Measurements from ENCODE around the gene WWOX. TPM values are rescaled to one million over a fixed set of nuclear protein-coding genes. Genes with fewer than 3 reads are reported as not detected.

WWOX gene
- total RNA-seq, 1 experiment from 2014 or later: 15.6 TPM

DNA sequence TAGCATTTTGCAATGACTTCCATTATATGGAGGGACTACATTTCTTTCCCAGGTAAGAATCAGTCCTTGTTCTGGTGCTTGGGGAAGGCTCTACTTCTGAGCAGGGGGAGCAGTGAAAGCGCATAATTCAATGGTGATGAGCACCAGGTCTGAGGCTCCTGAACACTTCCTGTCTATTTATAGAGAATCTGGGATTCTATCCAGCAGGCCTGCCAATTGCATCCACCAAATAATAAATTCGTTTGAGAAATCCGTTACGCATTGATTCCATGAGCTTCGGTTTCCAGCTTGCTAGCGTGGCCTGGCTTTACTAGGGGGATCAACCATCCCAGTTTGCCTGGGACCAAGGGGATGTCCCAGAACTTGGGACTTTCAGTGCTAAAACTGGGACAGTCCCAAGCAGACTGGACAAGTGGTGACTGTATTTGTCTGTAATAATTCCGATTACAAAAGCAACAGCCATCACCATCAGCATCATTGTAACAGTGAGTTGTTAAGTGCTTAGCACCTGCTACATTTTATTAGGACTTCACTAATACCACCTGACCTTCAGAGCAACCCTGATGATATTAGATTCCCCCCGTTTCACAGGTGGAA is 1151.1 kb downstream of the WWOX start:
- Histone ChIP-seq H3K23me2 (ENCODE audit: insufficient read length, low read depth, low read length, poor library complexity, severe bottlenecking) (no peaks in the 10 kb centered on the region), H3K56ac (ENCODE audit: insufficient read length, low read depth, low read length) (no peak overlapping the region), H3K9ac (ENCODE audit: extremely low read depth, insufficient read length, low read length) (no peak overlapping the region), H3K23ac (ENCODE audit: insufficient read length, low read depth, low read length) (no peak overlapping the region), H3K79me2 (ENCODE audit: insufficient read depth, low read length) (0 out of 2 replicates have a peak, but pooled peaks cover 2% of the 10 kb centered on the region), H2AK5ac (ENCODE audit: insufficient read length, low read length) (no peak overlapping the region), H2AFZ (ENCODE audit: low read length) (no peak overlapping the region), H3K27me3 (ENCODE audit: insufficient read depth, low read length) (no peaks in the 10 kb centered on the region), H3K4me1 (ENCODE audit: insufficient read depth, low read length) (no peaks in the 10 kb centered on the region), H3K27ac (ENCODE audit: insufficient read length, low read depth, low read length) (no peak overlapping the region), H2BK12ac (ENCODE audit: insufficient read length, low read depth, low read length) (no peak overlapping the region), H3K4me2 (ENCODE audit: insufficient read depth, insufficient read length, low read length) (no peak overlapping the region), H3K79me1 (ENCODE audit: insufficient read depth, low read depth, low read length, poor library complexity, severe bottlenecking) (no peaks in the 10 kb centered on the region), H4K91ac (ENCODE audit: insufficient read length, low read depth, low read length) (no peak overlapping the region), H2BK15ac (ENCODE audit: low read depth, low read length) (no peak overlapping the region), H3K4ac (ENCODE audit: low read depth, low read length) (no peak overlapping the region), H3K14ac (ENCODE audit: insufficient read depth, low read length) (no peak overlapping the region), H3T11ph (ENCODE audit: low read length) (no peak overlapping the region), H4K8ac (replicated peaks; ENCODE audit: insufficient read length, low read depth, low read length) (no peak overlapping the region), H4K5ac (ENCODE audit: insufficient read length, low read depth, low read length) (no peak overlapping the region), H3K9me3 (ENCODE audit: control insufficient read depth, low read depth, low read length) (no peaks in the 10 kb centered on the region), H4K20me1 (ENCODE audit: control insufficient read depth, insufficient read depth, insufficient read length) (no peaks in the 10 kb centered on the region), H3K18ac (ENCODE audit: insufficient read length, low read depth, low read length) (no peak overlapping the region), H2BK5ac (ENCODE audit: insufficient read length, low read length) (no peak overlapping the region), H2BK120ac (ENCODE audit: low read depth, low read length, poor library complexity, severe bottlenecking) (no peak overlapping the region), H2BK20ac (ENCODE audit: low read depth, low read length, poor library complexity, severe bottlenecking) (no peak overlapping the region)
- Mint-ChIP-seq H3K9me3 (peaks cover 0 to 4% of the 10 kb centered on the region in 2 experiments; a peak in 2 of 5 replicates), H3K27me3 (ENCODE audit: low read depth) (no peaks in the 10 kb centered on the region), H3K4me3 (no peak overlapping the region), H3K36me3 (ENCODE audit: insufficient read depth in 1 of 3, low read depth in 3 of 3) (no peaks in the 10 kb centered on the region), H3K27ac (no peak overlapping the region), H3K4me1 (peaks cover 7 to 8% of the 10 kb centered on the region in 2 experiments)
- no CpG with 5 or more reads among the region's 8 CpGs for WGBS (ENCODE audit: extremely low coverage, insufficient read length, low lambda C conversion rate)
- TF ChIP-seq, protein P1, sequence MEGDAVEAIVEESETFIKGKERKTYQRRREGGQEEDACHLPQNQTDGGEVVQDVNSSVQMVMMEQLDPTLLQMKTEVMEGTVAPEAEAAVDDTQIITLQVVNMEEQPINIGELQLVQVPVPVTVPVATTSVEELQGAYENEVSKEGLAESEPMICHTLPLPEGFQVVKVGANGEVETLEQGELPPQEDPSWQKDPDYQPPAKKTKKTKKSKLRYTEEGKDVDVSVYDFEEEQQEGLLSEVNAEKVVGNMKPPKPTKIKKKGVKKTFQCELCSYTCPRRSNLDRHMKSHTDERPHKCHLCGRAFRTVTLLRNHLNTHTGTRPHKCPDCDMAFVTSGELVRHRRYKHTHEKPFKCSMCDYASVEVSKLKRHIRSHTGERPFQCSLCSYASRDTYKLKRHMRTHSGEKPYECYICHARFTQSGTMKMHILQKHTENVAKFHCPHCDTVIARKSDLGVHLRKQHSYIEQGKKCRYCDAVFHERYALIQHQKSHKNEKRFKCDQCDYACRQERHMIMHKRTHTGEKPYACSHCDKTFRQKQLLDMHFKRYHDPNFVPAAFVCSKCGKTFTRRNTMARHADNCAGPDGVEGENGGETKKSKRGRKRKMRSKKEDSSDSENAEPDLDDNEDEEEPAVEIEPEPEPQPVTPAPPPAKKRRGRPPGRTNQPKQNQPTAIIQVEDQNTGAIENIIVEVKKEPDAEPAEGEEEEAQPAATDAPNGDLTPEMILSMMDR (conservative IDR thresholded peaks at IDR 0.05): no peak
- no peak for DNase-seq
